Kidney tubule cell (primary cell): ENCODE results near the gene SPATA4.
"Not testable (repeated sequence)": the region's sequence is repeated elsewhere in the genome, so short reads cannot be mapped to it uniquely, and the experiment has no call there.

Experiments
- DNase-seq: peaks from one replicate; pipeline ENCODE4 v3.0.0-alpha.2; 2018; ENCODE audit warnings: low spot score

The SPATA4 gene

DNA sequence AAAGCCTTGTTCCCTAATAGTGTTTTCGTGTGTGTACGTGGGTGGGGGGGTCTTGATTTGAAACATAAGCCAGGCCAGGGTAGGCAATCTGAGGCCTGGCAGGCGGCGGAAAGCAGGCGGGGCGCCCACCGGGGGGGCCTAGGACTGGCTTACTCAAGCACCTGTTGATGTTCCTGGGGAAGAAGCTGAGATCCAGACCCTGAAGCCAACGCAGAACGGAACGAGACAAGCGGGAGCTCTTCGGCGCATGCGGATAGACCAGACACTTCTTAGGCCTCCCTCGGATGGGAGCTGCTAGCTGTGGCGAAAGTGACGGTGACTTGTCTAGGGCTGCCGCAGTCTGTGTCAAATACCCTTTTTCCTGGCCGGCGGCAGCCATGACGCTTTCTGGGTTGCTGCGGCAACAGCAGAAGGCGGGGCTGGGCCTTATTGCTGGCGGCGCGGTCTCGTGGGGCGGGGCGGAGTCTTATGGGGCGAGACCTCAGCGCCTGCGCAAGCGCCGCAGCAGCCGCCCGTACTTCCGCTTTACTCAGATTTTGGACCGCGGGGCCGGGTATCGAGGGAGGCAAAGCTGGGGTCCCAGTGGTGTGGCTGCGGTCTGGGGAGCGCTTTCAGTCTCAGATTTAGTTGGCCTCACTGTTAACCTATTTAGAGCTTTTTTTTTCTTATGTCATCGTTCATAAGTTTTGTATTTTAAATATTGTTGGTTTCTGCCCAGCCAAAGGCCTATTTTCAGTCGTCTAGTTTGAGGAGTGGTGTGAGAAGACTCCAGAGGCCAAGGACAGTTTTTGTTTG, at the start of gene SPATA4:
SPATA4 (minus strand) TSS at position 402 of the 795 bp plus-strand sequence; CDS start at position 379, 23 bp downstream.
- DNase-seq: peak; percentile 95

- no peak for DNase-seq
These were observed 47.5 kb upstream of the SPATA4 start for GRCh38 chr4:176242764-176243347.

GRCh38 chr4:176241703-176242102, 46.3 kb upstream of the SPATA4 start:
- DNase-seq: no peak

DNA sequence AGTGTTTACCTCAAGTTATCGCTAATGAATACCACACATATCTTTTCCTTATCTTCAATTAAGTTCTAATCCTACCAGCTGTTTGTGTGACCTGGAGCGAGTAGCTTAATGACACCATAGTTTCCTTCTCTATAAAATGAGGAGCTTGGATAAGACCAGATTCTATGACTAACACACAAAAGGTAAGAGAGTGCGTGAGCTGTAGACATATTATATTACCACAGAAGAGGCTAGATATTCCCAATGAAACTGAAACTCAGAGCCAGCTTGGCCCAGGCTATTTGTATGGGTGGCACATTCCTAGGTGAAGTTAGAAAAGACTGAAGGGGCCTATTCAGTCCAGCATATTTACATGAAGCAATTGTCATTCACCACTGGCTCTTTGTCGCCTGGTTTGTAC, 43.4 kb upstream of the SPATA4 start:
- peak; percentile 22 for DNase-seq

DNA sequence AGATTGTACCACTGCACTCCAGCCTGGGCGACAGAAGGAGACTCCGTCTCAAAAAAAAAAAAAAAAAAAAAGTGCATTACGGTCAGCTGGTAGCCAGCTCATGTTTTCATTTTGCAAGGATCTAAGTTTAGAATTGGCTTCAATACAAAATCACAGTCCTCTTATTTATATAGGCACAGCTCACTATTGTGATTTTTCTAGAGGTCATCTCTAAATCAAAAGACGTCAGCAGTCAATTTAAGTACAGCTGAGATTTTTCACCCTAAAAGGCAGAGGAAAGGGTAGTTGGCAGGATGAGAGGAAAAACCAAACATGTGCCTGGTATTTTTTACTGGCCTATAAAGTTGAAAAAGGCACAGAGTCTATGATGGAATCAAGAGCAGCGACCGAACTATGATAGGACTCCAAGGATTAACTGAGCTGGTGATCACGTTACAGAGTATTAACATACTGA, 42.8 kb upstream of the SPATA4 start:
- no peak for DNase-seq

DNA sequence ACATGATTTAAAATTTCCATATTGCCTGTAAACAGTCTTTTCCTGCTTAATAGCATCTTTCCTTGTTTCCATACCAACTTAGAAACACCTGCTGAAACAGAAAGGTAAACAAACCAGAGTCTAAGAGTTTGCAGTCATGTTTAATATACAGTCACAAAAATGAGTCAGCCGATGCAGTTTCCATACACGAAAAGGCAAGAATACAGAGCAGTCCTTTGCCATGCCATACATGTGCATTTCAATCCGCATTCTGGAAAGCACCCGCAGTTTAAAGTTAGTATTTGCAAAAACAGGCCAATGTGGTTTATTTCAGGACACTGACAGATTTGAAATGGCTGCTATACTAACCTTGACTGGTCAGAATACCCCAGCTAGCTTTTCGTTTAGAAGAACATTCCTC, 41.6 kb upstream of the SPATA4 start:
- peak; percentile 35 for DNase-seq

DNA sequence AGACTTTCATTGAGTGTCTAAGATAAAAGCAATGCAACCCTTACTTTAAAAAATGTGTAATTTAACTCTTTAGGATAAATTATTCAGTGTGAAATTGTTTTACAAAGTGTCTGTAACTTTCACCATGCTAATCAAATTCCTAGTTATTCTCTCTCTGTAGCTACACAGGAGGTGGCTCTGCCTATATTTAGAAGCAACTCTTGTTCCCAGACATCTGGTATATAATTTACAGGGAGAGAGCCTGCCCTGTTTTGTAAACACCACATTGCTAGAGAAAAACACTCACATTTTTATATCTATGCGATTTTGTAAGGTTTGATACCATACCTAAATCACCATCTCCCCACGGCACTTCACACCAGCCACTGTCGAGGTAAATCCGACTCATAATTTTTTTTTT, 35.5 kb upstream of the SPATA4 start:
- peak; percentile 4 for DNase-seq

DNA sequence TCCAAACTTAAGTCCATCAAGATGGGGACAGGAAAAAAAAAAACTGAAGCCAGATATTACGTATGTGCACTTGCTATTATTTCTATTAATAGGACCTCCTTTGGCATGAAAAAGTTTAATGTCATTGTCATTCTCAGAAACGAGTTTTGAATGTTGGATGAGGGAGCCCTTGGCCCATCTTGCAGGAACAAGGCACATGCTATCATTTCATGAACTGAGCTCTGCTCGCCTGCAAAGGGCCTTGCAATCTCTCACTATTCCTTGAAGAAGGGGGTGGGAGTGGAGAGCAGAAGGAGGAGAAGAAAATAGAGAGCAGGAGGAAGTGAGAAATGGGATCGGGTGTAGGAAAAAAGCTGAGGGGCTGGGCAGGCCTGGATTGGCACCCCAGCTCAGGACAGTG, 34.3 kb upstream of the SPATA4 start:
- no peak for DNase-seq

- no peak for DNase-seq
These were observed 31.4 kb upstream of the SPATA4 start for GRCh38 chr4:176226736-176227135.

DNA sequence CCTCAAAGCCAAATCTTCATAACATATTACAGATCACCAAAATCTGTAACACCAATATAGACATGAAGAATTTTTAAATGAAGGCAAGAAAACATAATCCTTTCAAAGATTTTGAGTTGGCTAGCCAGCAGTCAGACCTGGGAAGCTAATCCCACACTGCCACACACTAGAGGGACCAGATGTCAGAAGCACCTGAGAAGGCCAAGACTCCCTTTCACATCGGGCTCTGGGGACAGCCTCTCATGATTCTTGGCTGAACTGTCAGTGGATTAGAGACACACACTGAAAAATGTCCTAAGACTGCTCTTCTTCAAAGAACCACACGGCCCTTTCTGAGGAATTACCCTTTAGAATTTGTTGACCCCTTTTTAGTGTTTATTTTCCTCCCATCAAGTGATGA, 28.2 kb upstream of the SPATA4 start:
- DNase-seq: no peak

GRCh38 chr4:176222149-176222548, 26.8 kb upstream of the SPATA4 start:
- DNase-seq: no peak

GRCh38 chr4:176217510-176217909, 22.1 kb upstream of the SPATA4 start:
- no peak for DNase-seq

- not testable (repeated sequence) for DNase-seq
These were observed 17.0 kb upstream of the SPATA4 start for GRCh38 chr4:176212351-176212750.

- DNase-seq: no peak
These were observed 15.4 kb upstream of the SPATA4 start for GRCh38 chr4:176210579-176211296.

DNA sequence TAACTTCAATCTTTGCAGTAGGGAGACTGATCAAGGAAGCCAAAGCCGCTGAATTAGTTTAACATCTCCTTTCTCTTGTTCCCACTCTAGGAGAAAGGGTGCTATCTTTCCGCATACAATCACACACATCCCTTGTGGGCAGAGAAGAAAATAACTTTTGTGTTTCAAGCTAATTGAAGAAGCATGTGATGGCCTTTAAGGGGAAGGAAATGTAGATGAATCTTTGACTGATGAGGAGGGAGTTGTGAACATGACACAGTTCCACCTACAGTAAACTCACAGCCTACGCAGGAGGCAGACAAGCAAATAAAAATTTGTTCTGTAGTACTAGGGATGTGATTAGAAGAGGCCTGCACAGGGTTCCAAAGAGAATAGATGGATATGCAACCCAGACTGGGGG, 14.7 kb upstream of the SPATA4 start:
- DNase-seq: no peak

- DNase-seq: no peak
These were observed 14.2 kb upstream of the SPATA4 start for GRCh38 chr4:176209535-176209934.

- no peak for DNase-seq
These were observed 12.5 kb upstream of the SPATA4 start for GRCh38 chr4:176207839-176208238.

GRCh38 chr4:176205299-176205698, 9.9 kb upstream of the SPATA4 start:
- no peak for DNase-seq

DNA sequence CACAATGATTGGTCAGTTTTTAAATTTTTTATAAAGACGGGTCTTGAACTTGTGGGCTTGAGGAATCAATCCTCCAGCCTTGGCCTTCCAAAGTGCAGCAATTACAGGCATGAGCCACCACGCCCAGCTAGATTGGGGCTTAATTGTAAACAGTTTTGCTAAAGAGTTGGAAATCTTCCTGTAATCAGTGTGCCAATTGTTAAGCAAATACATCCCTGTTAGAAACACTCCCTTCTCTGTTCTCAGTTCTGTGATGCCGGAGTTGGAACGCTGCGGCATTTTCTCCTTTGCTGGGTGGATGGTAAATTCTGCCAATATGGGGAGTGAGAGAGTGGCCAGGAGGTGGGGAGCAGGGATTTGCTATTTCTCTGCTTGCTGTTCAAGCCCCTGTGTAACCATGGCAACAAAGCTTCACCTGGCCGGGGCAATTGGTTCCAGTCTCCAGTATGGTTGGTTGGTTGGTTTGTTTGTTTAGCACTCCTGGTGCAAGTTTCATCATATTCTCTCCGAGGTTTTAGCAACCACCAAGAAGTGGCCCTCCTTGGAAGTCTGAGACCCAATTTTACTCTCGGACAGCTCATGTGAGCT, 3.0 kb upstream of the SPATA4 start:
- DNase-seq: no peak

GRCh38 chr4:176193938-176194337, 1.4 kb downstream of the SPATA4 start:
- peak; percentile 93 for DNase-seq

DNA sequence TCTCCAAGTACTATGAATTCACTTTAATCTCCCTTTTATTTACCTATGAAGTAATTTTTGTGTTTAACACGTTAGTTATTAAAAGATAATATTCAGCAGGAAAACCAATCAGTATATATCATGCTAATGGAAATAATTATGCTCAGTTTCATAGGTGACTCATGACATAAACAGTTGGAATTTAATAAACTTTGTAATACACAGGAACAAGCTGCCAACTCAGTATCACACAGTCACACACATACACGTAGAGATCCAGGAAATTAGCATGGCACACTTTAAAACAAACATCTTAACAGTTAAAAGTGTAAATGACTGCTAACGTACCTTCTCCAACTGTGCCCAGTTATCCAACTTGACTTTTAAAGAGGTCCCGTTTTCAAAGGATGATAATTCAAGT, 2.3 kb downstream of the SPATA4 start:
- peak; percentile 74 for DNase-seq

DNA sequence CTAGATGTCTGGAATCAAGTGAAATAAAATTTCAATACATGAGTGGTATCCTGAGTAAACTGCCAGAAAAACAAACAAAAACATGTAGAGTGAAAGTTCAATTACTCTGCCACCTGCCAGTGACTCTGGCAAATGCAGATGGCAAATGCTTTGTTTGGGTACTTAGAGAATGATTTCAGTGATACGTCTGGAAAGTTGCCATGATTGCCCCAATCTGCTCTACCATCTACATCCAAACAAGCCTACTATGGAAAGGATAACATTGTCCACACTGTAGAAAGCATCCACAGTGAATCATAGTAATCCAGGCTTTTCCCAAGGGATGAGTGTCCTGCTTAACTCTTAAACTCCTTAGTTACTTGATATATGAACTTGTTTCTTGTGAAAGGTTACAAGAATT, 3.4 kb downstream of the SPATA4 start:
- DNase-seq: peak; percentile 56
